ENCODE results near the gene TMEM125. TPM values are rescaled to one million over a fixed set of nuclear protein-coding genes. Genes with fewer than 3 reads are reported as not detected.

TMEM125 gene
- total RNA-seq, 1 donor from 2014 or later = 19.8 TPM

GRCh38 chr1:43311521-43311920 is 41.7 kb downstream of the TMEM125 start:
- H3K27ac Mint-ChIP-seq = no peak overlapping the region
- H3K9me3 Mint-ChIP-seq = no peaks in the 10 kb centered on the region
- H3K4me1 Mint-ChIP-seq (ENCODE audit: unreplicated experiment) = no peaks in the 10 kb centered on the region
- no peaks in the 10 kb centered on the region for H3K27me3 Mint-ChIP-seq
- DNase-seq (ENCODE audit: extremely low spot score, unreplicated experiment) = no peak
- no peaks in the 10 kb centered on the region for H3K36me3 Mint-ChIP-seq
- TF ChIP-seq CTCF (conservative IDR thresholded peaks at IDR 0.05) = no peak
- no peak overlapping the region for H3K4me3 Mint-ChIP-seq

- Mint-ChIP-seq H3K27me3 (no peaks in the 10 kb centered on the region), H3K4me3 (no peak overlapping the region), H3K36me3 (no peaks in the 10 kb centered on the region), H3K9me3 (no peaks in the 10 kb centered on the region), H3K4me1 (ENCODE audit: unreplicated experiment) (no peaks in the 10 kb centered on the region), H3K27ac (no peak overlapping the region)
- TF ChIP-seq CTCF (conservative IDR thresholded peaks at IDR 0.05) = no peak
- DNase-seq (ENCODE audit: extremely low spot score, unreplicated experiment) = no peak
Observed at GRCh38 chr1:43312212-43312623, 42.4 kb downstream of the TMEM125 start.

GRCh38 chr1:43312663-43313515 is 43.1 kb downstream of the TMEM125 start:
- no peak for DNase-seq (ENCODE audit: extremely low spot score, unreplicated experiment)
- no peak overlapping the region for H3K27ac Mint-ChIP-seq
- no peak for TF ChIP-seq CTCF (conservative IDR thresholded peaks at IDR 0.05)
- no peaks in the 10 kb centered on the region for H3K36me3 Mint-ChIP-seq
- H3K4me3 Mint-ChIP-seq = no peak overlapping the region
- no peaks in the 10 kb centered on the region for H3K9me3 Mint-ChIP-seq
- no peaks in the 10 kb centered on the region for H3K27me3 Mint-ChIP-seq
- no peaks in the 10 kb centered on the region for H3K4me1 Mint-ChIP-seq (ENCODE audit: unreplicated experiment)

GRCh38 chr1:43313771-43314170 is 44.0 kb downstream of the TMEM125 start:
- Mint-ChIP-seq H3K9me3 (no peaks in the 10 kb centered on the region), H3K36me3 (no peaks in the 10 kb centered on the region), H3K27me3 (no peaks in the 10 kb centered on the region), H3K27ac (no peak overlapping the region), H3K4me3 (no peak overlapping the region), H3K4me1 (ENCODE audit: unreplicated experiment) (no peaks in the 10 kb centered on the region)
- no peak for TF ChIP-seq CTCF (conservative IDR thresholded peaks at IDR 0.05)
- no peak for DNase-seq (ENCODE audit: extremely low spot score, unreplicated experiment)

GRCh38 chr1:43314233-43314632 is 44.5 kb downstream of the TMEM125 start:
- H3K27ac Mint-ChIP-seq = no peak overlapping the region
- TF ChIP-seq CTCF (conservative IDR thresholded peaks at IDR 0.05) = no peak
- H3K4me1 Mint-ChIP-seq (ENCODE audit: unreplicated experiment) = no peaks in the 10 kb centered on the region
- no peaks in the 10 kb centered on the region for H3K36me3 Mint-ChIP-seq
- no peaks in the 10 kb centered on the region for H3K9me3 Mint-ChIP-seq
- no peak for DNase-seq (ENCODE audit: extremely low spot score, unreplicated experiment)
- H3K27me3 Mint-ChIP-seq = no peaks in the 10 kb centered on the region
- H3K4me3 Mint-ChIP-seq = no peak overlapping the region
